NB4 (cell line): ENCODE measurements around the gene SAA4.

ENCODE experiments used
- CTCF ChIP-seq: IDR thresholded peaks from one replicate; pipeline ENCODE4 v1.5.1; 2012; ENCODE audit warnings: low read depth, low read length
- POLR2A ChIP-seq: IDR thresholded peaks from 2 replicates; pipeline ENCODE4 v1.6.1; 2011; ENCODE audit warnings: mild to moderate bottlenecking; ENCODE audit not compliant: insufficient read length; ENCODE audit errors: extremely low read depth
- TF ChIP-seq, protein P1 (sequence below): IDR thresholded peaks from 2 replicates; pipeline ENCODE4 v1.6.1; 2011; ENCODE audit warnings: low read depth, low read length

DNA sequence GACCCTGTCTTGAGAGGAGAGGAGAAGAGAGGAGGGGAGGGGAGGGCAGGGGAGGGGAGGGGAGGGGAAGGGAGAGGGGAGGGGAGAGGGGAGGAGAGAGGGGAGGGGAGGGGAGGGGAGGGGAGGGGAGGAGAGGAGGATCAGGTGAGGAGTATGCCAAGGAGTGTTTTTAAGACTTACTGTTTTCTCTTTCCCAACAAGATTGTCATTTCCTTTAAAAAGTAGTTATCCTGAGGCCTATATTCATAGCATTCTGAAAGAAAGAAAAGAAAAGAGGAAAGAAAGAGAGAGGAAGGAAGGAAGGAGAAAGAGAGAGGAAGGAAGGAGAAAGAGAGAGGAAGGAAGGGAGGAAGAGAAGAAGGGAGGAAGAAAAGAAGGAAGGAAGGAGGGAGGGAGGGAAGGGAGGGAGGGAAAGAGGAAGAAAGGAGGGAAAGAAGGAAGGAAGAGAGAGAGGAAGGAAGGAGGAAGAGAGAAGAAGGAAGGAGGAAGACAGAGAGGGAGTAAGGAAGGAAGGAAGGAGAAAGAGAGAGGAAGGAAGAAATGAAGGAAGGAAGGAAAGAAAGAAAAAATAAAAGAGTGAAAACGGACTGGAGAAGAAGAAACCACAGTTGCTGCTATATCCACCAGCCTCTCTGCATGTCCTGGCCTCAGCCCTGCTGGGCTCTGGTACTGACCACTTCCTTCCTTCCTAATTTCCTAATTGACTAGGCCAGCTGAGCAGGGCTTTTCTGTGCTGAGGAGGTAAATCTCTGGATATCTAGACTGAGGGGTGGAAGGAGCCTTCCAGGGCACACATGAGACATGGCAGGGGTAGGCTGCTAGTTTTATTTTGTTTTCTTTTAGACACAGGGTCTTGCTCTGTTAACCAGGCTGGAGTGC, 28.3 kb upstream of the SAA4 start:
- TF ChIP-seq CTCF (no peak), POLR2A (no peak)
- TF ChIP-seq, protein P1, sequence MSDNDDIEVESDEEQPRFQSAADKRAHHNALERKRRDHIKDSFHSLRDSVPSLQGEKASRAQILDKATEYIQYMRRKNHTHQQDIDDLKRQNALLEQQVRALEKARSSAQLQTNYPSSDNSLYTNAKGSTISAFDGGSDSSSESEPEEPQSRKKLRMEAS: no peak
